GM12892 (cell line): ENCODE data around the gene ADTRP.

Source experiments
- DNase-seq: peaks from one replicate; pipeline ENCODE4 v3.0.0; 2011; ENCODE audit not compliant: insufficient read length
- FAIRE-seq: peaks from 2 replicates; lab custom pipeline; 2011; peaks lifted over from hg19 to GRCh38; lab: Jason Lieb, UNC
- POLR2A ChIP-seq: IDR thresholded peaks from 2 replicates; pipeline ENCODE4 v1.6.1; 2011; ENCODE audit warnings: low read depth, low read length, control low read depth
- POLR2AphosphoS5 ChIP-seq: IDR thresholded peaks from 2 replicates; pipeline ENCODE4 v1.6.1; 2011; ENCODE audit warnings: low read depth, low read length, control low read depth
- TAF1 ChIP-seq: IDR thresholded peaks from 2 replicates; pipeline ENCODE4 v1.6.1; 2011; ENCODE audit warnings: low read depth, mild to moderate bottlenecking, control low read depth, low read length, borderline replicate concordance

ADTRP gene

GRCh38 chr6:11770546-11771466 lies 7.8 kb downstream of the ADTRP start:
- DNase-seq (peak; percentile 28), FAIRE-seq (no peak)
- TF ChIP-seq POLR2AphosphoS5 (no peak), POLR2A (no peak), TAF1 (no peak)

GRCh38 chr6:11769811-11770545 lies 8.6 kb downstream of the ADTRP start:
- FAIRE-seq = no peak
- no peak for TF ChIP-seq TAF1
- TF ChIP-seq POLR2A = no peak
- TF ChIP-seq POLR2AphosphoS5 = no peak
- DNase-seq = no peak

DNA sequence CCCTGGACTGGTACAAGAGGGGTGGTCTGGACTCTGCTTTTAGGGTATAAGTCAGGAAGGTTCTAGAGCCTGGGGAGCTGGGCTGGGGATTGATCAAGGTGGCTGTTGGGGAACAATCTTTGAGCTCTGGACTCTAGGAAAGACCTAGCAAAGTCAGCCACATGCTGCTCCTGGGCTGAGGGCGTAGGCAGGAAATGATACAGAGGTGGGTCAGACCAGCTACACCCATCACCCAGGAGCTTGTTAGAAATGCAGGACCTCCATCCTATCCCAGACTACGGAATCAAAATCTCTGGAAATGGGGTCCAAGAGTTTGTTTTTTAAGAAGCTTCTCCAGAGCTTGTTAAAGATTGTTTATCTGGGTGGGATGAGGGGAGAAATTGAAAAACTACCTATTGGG lies 9.4 kb downstream of the ADTRP start:
- no peak for FAIRE-seq
- no peak for DNase-seq
- TF ChIP-seq TAF1 (no peak), POLR2A (no peak), POLR2AphosphoS5 (no peak)

GRCh38 chr6:11767978-11768756 lies 10.4 kb downstream of the ADTRP start:
- TF ChIP-seq TAF1 (no peak), POLR2AphosphoS5 (no peak), POLR2A (no peak)
- no peak for DNase-seq
- FAIRE-seq = no peak

GRCh38 chr6:11767458-11767857 lies 11.1 kb downstream of the ADTRP start:
- TF ChIP-seq TAF1 = no peak
- TF ChIP-seq POLR2A = no peak
- FAIRE-seq (no peak), DNase-seq (no peak)

GRCh38 chr6:11766589-11767450 lies 11.8 kb downstream of the ADTRP start:
- TF ChIP-seq TAF1 (no peak), POLR2AphosphoS5 (no peak), POLR2A (no peak)
- FAIRE-seq = no peak
- DNase-seq = no peak

- TF ChIP-seq POLR2A (no peak), TAF1 (no peak), POLR2AphosphoS5 (no peak)
- FAIRE-seq = peak; percentile 27
- no peak for DNase-seq
Measured at GRCh38 chr6:11766043-11766442, 12.6 kb downstream of the ADTRP start.

- DNase-seq (no peak), FAIRE-seq (no peak)
- no peak for TF ChIP-seq POLR2AphosphoS5
- no peak for TF ChIP-seq TAF1
- TF ChIP-seq POLR2A = no peak
Measured at GRCh38 chr6:11764250-11764604, 14.4 kb downstream of the ADTRP start.

GRCh38 chr6:11763460-11764249 lies 14.9 kb downstream of the ADTRP start:
- no peak for FAIRE-seq
- no peak for TF ChIP-seq TAF1
- TF ChIP-seq POLR2AphosphoS5 = no peak
- no peak for TF ChIP-seq POLR2A
- DNase-seq = no peak

- FAIRE-seq (no peak), DNase-seq (no peak)
- no peak for TF ChIP-seq POLR2AphosphoS5
- TF ChIP-seq POLR2A = no peak
- TF ChIP-seq TAF1 = no peak
Measured at GRCh38 chr6:11762794-11763459, 15.7 kb downstream of the ADTRP start.
